NB4 (cell line): ENCODE results near the gene OSTN.

Experiments
- DNase-seq: peaks from one replicate; pipeline ENCODE4 v3.0.0; 2010; ENCODE audit warnings: low read depth
- H3K4me3 ChIP-seq: one replicate; pipeline ENCODE4 v1.5.1; 2011; ENCODE audit warnings: mild to moderate bottlenecking, low read depth, low read length, moderate library complexity
- MYC ChIP-seq: IDR thresholded peaks from 2 replicates; pipeline ENCODE4 v1.6.1; 2011; ENCODE audit warnings: low read depth, low read length
- POLR2A ChIP-seq: IDR thresholded peaks from 2 replicates; pipeline ENCODE4 v1.6.1; 2011; ENCODE audit warnings: mild to moderate bottlenecking; ENCODE audit not compliant: insufficient read length; ENCODE audit errors: extremely low read depth
- TF ChIP-seq, protein P1 (sequence below): IDR thresholded peaks from 2 replicates; pipeline ENCODE4 v1.6.1; 2011; ENCODE audit warnings: low read depth, low read length
- TF ChIP-seq, protein P2 (sequence below): IDR thresholded peaks from one replicate; pipeline ENCODE4 v1.5.1; 2012; ENCODE audit warnings: low read depth, low read length

Gene OSTN

DNA sequence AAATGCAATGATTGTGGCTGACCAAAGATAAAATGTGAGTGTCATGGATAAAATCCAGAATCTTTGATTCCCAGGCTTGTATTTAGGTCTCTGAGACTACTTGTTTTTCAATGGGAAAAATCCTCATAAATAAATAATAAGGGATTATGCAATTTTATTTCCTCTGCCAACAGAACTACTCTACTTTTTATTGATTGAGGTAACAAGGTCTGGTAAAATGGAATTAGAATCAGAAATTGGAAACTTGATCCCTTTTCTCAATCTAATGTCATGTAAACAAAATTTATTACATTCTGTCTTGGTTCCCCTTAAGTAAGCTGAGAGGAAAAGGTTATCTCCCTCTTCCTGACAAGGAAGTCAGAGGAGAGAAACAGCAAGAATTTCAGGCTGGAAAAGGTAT is 81.8 kb downstream of the OSTN start:
- DNase-seq, result no peak
- no peak overlapping the region for H3K4me3 ChIP-seq
- TF ChIP-seq, protein P1, sequence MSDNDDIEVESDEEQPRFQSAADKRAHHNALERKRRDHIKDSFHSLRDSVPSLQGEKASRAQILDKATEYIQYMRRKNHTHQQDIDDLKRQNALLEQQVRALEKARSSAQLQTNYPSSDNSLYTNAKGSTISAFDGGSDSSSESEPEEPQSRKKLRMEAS, result no peak
- TF ChIP-seq MYC (no peak), POLR2A (no peak)
- TF ChIP-seq, protein P2, sequence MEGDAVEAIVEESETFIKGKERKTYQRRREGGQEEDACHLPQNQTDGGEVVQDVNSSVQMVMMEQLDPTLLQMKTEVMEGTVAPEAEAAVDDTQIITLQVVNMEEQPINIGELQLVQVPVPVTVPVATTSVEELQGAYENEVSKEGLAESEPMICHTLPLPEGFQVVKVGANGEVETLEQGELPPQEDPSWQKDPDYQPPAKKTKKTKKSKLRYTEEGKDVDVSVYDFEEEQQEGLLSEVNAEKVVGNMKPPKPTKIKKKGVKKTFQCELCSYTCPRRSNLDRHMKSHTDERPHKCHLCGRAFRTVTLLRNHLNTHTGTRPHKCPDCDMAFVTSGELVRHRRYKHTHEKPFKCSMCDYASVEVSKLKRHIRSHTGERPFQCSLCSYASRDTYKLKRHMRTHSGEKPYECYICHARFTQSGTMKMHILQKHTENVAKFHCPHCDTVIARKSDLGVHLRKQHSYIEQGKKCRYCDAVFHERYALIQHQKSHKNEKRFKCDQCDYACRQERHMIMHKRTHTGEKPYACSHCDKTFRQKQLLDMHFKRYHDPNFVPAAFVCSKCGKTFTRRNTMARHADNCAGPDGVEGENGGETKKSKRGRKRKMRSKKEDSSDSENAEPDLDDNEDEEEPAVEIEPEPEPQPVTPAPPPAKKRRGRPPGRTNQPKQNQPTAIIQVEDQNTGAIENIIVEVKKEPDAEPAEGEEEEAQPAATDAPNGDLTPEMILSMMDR, result no peak

DNA sequence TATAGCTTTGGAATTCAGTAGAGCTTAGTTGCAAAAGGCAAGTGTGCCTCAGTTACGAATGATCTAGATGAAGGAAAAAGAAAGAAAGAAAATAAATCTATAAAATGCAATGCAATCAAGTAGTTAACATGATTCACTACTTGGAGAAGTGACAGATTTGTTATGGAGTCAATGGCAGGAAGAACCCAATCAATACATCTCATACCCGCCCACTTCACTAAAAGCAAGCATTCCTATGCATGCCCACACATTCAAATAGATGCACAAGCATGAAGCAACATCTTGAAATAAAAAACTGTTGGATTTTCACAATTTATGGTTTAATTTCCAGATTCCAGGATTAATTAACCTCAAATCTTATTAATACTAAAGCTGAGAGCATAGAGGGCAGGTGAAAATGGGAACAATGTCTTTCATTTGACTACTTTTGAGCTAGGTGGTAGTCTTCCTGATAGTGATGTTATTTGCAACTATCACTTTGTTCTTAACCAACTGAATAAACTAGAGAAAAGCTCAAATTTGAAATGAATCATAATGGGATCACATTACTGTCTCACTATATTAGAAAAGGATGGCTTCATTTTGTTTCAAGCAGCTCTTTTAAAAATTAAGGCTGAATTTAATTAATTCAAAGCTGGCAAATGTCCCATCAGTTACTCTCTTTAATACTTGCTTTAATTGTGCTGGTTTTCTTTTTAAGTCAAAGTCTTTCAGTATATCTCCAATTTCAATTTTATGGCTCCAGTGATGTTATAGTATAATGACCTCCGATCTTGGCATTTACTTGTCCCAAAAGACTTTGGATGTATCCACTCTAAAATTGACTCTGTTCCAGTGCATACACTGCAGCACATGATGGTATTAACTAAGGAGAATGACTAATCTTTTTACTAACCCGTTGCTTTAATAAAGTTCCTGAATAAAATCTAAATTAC is 83.5 kb downstream of the OSTN start:
- TF ChIP-seq, protein P2, result no peak
- TF ChIP-seq POLR2A (no peak), MYC (no peak)
- TF ChIP-seq, protein P1, result no peak
- no peak for DNase-seq
- no peak overlapping the region for H3K4me3 ChIP-seq

DNA sequence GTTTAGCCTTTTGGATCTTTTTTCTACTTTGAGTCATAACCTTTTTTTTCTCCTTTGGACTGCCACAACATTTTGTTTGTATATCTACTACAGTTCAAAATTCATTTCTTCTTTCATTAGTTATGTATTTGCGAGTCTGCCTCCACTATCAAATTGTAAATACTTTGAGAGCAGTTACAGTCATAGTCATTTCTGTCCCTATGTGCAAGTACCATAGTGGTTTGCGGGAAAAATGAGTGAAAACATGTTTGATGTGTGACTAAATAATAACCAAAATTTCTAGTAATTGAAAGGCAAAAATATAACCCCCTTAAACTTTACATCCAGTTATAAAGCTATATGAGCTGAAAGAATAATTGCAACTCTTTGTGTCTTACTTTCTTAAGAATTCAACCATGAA is 84.4 kb downstream of the OSTN start:
- no peak for DNase-seq
- TF ChIP-seq MYC (no peak), POLR2A (no peak)
- TF ChIP-seq, protein P1, result no peak
- TF ChIP-seq, protein P2, result no peak
- no peak overlapping the region for H3K4me3 ChIP-seq

DNA sequence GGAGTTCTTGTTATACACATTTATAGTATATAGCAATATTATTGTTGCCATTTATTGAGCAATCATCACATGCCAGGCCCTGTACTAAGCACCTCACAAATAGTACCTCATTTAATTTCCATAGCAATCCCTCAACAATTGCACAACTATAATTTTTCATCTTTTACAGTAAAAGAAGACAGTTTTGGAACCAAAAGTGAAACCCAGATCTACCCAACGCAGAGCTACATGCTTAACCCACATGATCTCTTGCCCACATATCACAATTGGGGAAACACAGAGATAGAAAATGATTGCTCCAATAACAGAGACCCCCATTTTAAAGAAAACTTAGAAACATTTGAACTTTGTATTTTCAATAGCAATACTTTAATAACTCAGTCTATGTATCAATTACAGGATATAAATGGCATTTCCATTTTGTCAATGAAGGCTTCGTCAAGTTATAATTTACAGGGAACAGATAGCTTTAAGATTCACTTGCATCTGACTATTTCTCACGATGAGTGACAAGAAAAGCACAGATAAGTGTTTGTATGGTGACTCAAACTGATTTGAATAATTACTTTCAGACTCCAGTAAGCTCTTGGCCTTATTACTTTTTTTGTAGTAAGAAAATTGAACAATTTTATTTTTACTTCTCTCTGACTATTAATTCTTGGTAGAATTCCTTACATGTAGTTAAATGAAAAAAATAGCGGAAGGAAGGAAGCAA is 91.4 kb downstream of the OSTN start:
- DNase-seq, result no peak
- TF ChIP-seq MYC, result no peak
- no peak overlapping the region for H3K4me3 ChIP-seq

DNA sequence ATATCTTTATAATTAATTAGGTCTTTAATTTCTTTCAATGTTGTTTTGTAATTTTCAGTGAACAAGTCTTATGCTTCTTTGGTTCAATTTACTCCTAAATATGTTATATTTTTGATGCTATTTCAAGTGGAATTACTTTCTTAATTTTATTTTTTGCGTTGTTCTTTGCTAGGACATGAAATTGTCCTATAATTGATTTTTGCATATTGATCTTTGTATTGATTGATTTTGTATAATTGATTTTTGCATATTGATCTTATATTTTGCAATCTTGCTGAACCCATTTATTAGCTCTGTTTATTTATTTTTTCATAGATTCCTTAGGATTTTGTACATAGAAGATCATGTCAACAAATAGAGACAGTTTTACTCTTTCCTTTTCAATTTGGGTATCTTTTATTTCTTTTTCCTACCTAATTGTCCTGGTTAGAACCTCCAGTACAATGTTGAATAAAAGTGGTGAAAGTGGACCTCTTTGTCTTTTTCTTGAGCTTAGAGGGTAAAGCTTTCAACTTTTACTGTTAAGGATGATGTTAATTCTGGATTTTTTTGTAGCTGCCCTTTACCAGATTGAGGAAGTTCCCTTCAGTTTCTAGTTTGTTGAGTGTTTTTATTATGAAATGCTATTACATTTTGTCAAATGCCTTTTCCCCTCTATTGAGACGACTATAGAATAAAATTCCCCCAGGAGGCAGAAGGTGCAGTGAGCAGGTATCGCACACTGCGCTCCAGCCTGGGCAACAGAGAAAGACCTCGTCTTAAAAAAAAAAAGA is 93.4 kb downstream of the OSTN start:
- TF ChIP-seq MYC (no peak), POLR2A (no peak)
- TF ChIP-seq, protein P1, result no peak
- DNase-seq, result no peak
- H3K4me3 ChIP-seq, result no peak overlapping the region

DNA sequence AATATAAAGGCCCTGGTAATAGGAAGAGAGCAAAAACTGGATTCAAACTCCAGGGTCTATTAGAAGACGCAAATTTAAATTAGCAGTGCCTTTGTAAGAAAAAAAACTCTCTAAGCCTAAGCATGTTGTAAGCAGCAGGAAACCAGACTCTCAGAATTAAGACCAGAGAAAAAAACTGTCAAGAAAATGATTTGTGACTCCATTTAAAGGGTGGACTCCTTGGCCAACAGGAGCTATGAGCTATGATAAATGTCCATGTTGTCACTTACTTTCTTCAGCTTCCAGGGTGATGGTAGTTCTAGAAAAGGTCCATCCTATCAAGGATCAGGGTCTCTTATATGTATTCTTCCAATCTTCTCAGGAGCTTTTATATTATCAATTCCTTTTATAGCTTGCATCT is 95.2 kb downstream of the OSTN start:
- TF ChIP-seq, protein P1, result no peak
- TF ChIP-seq POLR2A (no peak), MYC (no peak)
- TF ChIP-seq, protein P2, result no peak
- no peak for DNase-seq
- no peak overlapping the region for H3K4me3 ChIP-seq
